Transverse colon (tissue), 4 donors: ENCODE data around the gene TPCN2. TPM values are rescaled to one million over a fixed set of nuclear protein-coding genes. Genes with fewer than 3 reads are reported as not detected.
"Not testable (repeated sequence)": the region's sequence is repeated elsewhere in the genome, so short reads cannot be mapped to it uniquely, and the experiment has no call there.

Experiments
- DNase-seq: peaks from one replicate; pipeline ENCODE4 v3.0.0-alpha.2; 2019
- H3K27ac ChIP-seq, 4 donors: fragments of 200-600 bp; sonication (generic); 2 replicates each; pipeline ENCODE4 v1.5.1; 2016 to 2018; ENCODE audit warnings: inconsistent platforms in 4 of 4
- H3K27me3 ChIP-seq: fragments of 200-600 bp; sonication (generic); 2 replicates; pipeline ENCODE4 v1.5.1; 2017; ENCODE audit warnings: inconsistent platforms
- H3K36me3 ChIP-seq, 4 donors: fragments of 200-600 bp; sonication (generic); 2 replicates each; pipeline ENCODE4 v1.5.1; 2017 to 2019; ENCODE audit warnings: inconsistent platforms in 4 of 4
- H3K4me1 ChIP-seq, 4 donors: fragments of 200-600 bp; sonication (generic); 2 replicates each; pipeline ENCODE4 v1.5.1; 2017 to 2020; ENCODE audit warnings: inconsistent platforms in 4 of 4
- H3K4me3 ChIP-seq, 4 donors: fragments of 200-600 bp; sonication (generic); 1 replicate in 1 of 4; 2 replicates in 3 of 4; pipeline versions ENCODE4 v1.5.1 to v1.6.1; 2017 to 2019; ENCODE audit warnings: inconsistent platforms in 4 of 4
- H3K9me3 ChIP-seq, 2 donors: fragments of 200-600 bp; sonication (generic); 2 replicates each; pipeline ENCODE4 v1.5.1; 2017 to 2019; ENCODE audit warnings: inconsistent platforms in 2 of 2
- EP300 ChIP-seq: sonication (generic); formaldehyde crosslinking; IDR thresholded peaks from one replicate; pipeline ENCODE4 v1.6.1; 2017; ENCODE audit warnings: antibody characterized with exemption, low read depth
- POLR2A ChIP-seq: fragments of 450-650 bp; IDR thresholded peaks from one replicate; pipeline ENCODE4 v1.6.1; 2016; ENCODE audit warnings: antibody characterized with exemption, mild to moderate bottlenecking, moderate library complexity
- POLR2AphosphoS5 ChIP-seq, 3 donors: sonication (generic); formaldehyde crosslinking; IDR thresholded peaks; one replicate each; pipeline ENCODE4 v1.6.1; 2016; ENCODE audit warnings: antibody characterized with exemption in 3 of 3
- WGBS, 2 donors: methylation state at CpG; one replicate each; pipeline ENCODE4 v1.1.5; 2018; ENCODE audit warnings: low coverage in 1 of 2; 5-methylcytosine and 5-hydroxymethylcytosine counted together
- in situ Hi-C, 4 donors: fragments of 200-750 bp; cut with MboI; loops; one replicate each; pipeline versions ENCODE4 v1.15.0 to v1.15.1; 2017; ENCODE audit warnings: low sequenced_read_pairs in 3 of 4, low pct_ligation_motif_present in 1 of 4, low pct_unique_long_range_greater_than_20kb in 1 of 4
- intact Hi-C: fragments of 100-400 bp; cut with DNase I; formaldehyde crosslinking; loops from one replicate; pipeline ENCODE4 v1.15.1; 2023; ENCODE audit warnings: low total_unique reads
- total RNA-seq, 4 donors: library from RNA; depleted of rRNA; stranded (reverse); fragments of >200 nt; gene quantifications; one replicate each; pipeline ENCODE4 v1.1.0, GENCODE V29; 2016
- TF ChIP-seq, protein P1 (sequence below), 5 experiments: fragments of 200-600 bp in 3 of 5; fragments of 450-650 bp in 2 of 5; sonication (generic) in 3 of 5; IDR thresholded peaks; 1 replicate in 2 of 5; 2 replicates in 3 of 5; pipeline ENCODE4 v1.5.1; 2016 to 2017; ENCODE audit warnings: antibody characterized with exemption in 5 of 5, inconsistent platforms in 3 of 5, mild to moderate bottlenecking in 2 of 5, moderate library complexity in 1 of 5

TPCN2 gene
- total RNA-seq, 4 donors from 2014 or later: 16.8 to 25.4 (median 20.7) TPM

DNA sequence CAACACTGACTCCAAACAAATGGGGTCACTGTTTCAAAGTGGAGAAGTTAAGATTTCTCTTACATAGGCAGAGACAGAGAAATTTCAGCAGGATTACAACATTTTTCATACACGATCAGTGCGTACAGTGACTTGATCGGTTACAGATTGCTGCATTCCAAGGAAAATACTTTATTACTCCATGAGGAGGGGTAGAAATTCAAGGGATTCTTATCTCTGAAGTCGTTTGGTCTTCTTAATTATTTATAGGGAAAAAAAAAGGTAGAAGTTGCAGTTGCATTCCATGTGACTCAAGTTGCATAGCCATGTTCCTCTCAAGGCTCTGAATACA, 96.3 kb downstream of the TPCN2 start:
- in situ Hi-C loops: loop anchor here in 1 of 4 donors (25.0 kb wide), 1 partner anchor 92 kb away; no protein-coding TSS in a partner anchor
- TF ChIP-seq EP300 (no peak), POLR2AphosphoS5 (IDR thresholded peaks at IDR 0.05) (no peak), POLR2A (no peak)
- TF ChIP-seq, protein P1, sequence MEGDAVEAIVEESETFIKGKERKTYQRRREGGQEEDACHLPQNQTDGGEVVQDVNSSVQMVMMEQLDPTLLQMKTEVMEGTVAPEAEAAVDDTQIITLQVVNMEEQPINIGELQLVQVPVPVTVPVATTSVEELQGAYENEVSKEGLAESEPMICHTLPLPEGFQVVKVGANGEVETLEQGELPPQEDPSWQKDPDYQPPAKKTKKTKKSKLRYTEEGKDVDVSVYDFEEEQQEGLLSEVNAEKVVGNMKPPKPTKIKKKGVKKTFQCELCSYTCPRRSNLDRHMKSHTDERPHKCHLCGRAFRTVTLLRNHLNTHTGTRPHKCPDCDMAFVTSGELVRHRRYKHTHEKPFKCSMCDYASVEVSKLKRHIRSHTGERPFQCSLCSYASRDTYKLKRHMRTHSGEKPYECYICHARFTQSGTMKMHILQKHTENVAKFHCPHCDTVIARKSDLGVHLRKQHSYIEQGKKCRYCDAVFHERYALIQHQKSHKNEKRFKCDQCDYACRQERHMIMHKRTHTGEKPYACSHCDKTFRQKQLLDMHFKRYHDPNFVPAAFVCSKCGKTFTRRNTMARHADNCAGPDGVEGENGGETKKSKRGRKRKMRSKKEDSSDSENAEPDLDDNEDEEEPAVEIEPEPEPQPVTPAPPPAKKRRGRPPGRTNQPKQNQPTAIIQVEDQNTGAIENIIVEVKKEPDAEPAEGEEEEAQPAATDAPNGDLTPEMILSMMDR (IDR thresholded peaks at IDR 0.05): no peak
- intact Hi-C loops: no loop called here
- WGBS, 2 donors: 74 to 81% methylated on average over 4 of the region's 4 CpGs
- H3K4me1 ChIP-seq: no peaks in the 10 kb centered on the region
- DNase-seq: no peak
- H3K27ac ChIP-seq: no peak overlapping the region
- H3K27me3 ChIP-seq: no peaks in the 10 kb centered on the region
- H3K36me3 ChIP-seq: no peaks in the 10 kb centered on the region
- H3K9me3 ChIP-seq: peaks cover 7 to 11% of the 10 kb centered on the region in 2 donors
- no peak overlapping the region for H3K4me3 ChIP-seq

DNA sequence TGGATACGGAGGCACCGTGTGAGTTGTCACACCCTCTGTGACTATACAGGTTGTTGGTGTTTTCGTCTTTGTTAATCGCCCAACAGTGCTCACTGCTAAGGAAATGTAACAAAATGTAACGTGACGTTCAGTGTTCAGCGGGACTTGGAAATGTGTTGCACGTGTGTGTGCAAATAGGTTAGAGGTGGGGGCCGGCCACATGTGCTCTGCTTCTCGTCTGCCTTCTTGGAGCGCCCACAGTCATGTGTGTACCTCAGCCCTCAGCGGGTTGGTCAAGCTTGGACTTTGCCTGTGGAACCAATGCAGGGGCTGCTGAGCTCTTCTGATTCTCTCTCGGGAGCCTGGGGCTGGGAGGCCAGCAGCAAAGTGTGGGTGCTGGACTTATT, 99.6 kb downstream of the TPCN2 start:
- Histone ChIP-seq H3K36me3 (no peaks in the 10 kb centered on the region), H3K9me3 (peaks cover 7 to 11% of the 10 kb centered on the region in 2 donors), H3K27ac (no peak overlapping the region), H3K27me3 (no peaks in the 10 kb centered on the region), H3K4me1 (no peaks in the 10 kb centered on the region), H3K4me3 (no peak overlapping the region)
- intact Hi-C loops (no loop called here), in situ Hi-C loops (loop anchor here in 1 of 4 donors (25.0 kb wide), 1 partner anchor 89 kb away; no protein-coding TSS in a partner anchor)
- whole genome bisulfite sequencing, 2 donors: 91 to 99% methylated on average over 11 to 13 of the region's 13 CpGs
- no peak for TF ChIP-seq POLR2A
- no peak for TF ChIP-seq POLR2AphosphoS5 (IDR thresholded peaks at IDR 0.05)
- TF ChIP-seq, protein P1 (IDR thresholded peaks at IDR 0.05): no peak
- no peak for TF ChIP-seq EP300
- no peak for DNase-seq

DNA sequence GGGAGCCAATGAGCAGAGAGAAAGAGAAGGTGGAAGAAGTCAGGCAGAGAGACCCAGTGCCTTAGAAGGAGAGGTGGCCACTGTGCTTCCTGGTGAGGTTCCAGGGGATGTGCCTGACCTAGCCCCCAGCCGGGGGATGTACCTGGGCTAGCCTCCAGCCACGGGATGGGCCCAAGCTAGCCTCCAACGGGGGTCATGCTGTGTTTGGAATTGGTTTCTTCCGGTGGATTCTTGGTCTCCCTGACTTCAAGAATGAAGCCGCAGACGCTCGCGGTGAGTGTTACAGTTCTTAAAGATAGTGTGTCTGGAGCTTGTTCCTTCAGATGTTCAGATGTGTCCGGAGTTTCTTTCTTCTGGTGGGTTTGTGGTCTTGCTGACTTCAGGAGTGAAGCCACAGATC, 100.1 kb downstream of the TPCN2 start:
- TF ChIP-seq POLR2AphosphoS5 (IDR thresholded peaks at IDR 0.05) (no peak), EP300 (no peak), POLR2A (no peak)
- TF ChIP-seq, protein P1 (IDR thresholded peaks at IDR 0.05): no peak
- no peaks in the 10 kb centered on the region for H3K4me1 ChIP-seq
- no peak overlapping the region for H3K4me3 ChIP-seq
- DNase-seq: no peak
- WGBS, 2 donors: 70 to 92% methylated on average over 2 to 9 of the region's 9 CpGs
- no peak overlapping the region for H3K27ac ChIP-seq
- H3K36me3 ChIP-seq: no peaks in the 10 kb centered on the region
- intact Hi-C loops (no loop called here), in situ Hi-C loops (loop anchor here in 1 of 4 donors (25.0 kb wide), 1 partner anchor 88 kb away; no protein-coding TSS in a partner anchor)
- peaks cover 7 to 11% of the 10 kb centered on the region in 2 donors for H3K9me3 ChIP-seq
- H3K27me3 ChIP-seq: no peaks in the 10 kb centered on the region

DNA sequence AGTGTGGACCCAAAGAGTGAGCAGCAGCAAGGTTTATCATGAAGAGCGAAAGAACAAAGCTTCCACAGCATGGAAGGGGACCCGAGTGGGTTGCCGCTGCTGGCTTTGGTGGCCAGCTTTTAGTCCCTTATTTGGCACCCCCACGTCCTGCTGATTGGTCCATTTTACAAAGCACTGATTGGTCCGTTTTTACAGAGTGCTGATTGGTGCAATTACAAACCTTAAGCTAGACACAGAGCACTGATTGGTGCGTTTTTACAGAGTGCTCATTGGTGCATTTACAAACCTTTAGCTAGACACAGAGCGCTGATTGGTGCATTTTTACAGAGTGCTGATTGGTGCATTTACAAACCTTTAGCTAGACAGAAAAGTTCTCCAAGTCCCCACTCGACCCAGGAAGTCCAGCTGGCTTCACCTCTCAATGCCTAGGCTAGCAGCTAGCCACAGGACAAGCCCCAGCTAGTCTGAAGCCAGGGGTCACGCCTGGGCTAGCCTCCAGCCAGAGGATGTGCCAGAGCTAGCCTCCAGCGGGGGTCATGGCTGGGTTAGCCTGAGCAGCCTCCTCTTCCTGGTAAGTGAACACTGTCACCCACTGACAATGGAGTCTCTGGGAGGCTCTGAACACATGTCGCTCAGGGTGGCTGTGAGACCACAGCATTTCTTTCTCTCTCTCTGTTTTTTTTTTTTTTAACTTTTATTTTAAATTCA, 100.8 kb downstream of the TPCN2 start:
- 87 to 100% methylated on average over 1 to 11 of the region's 11 CpGs for WGBS, 2 donors
- intact Hi-C loops: not testable (repeated sequence)

More for the DNA sequence above, 100.8 kb downstream of the TPCN2 start:
- not testable (repeated sequence) for H3K4me1 ChIP-seq, H3K27me3 ChIP-seq, H3K4me3 ChIP-seq, H3K36me3 ChIP-seq, DNase-seq, H3K27ac ChIP-seq
- in situ Hi-C loops: loop anchor here in 1 of 4 donors (25.0 kb wide), 1 partner anchor 88 kb away; no protein-coding TSS in a partner anchor
- H3K9me3 ChIP-seq: peaks cover 7 to 11% of the 10 kb centered on the region in 2 donors
